ENCODE results near the gene ZNF438.
"Not testable (repeated sequence)": the region's sequence is repeated elsewhere in the genome, so short reads cannot be mapped to it uniquely, and the experiment has no call there.

The ZNF438 gene

GRCh38 chr10:30816159-30816819, 215.4 kb downstream of the ZNF438 start:
- DNase-seq (ENCODE audit: low read depth in 3 of 3, low spot score in 1 of 3), result no peak

GRCh38 chr10:30813872-30814481, 217.7 kb downstream of the ZNF438 start:
- DNase-seq (ENCODE audit: low read depth in 3 of 3, low spot score in 1 of 3), result no peak

- DNase-seq (ENCODE audit: low read depth in 3 of 3, low spot score in 1 of 3), result no peak
Observed at GRCh38 chr10:30812018-30812851, 219.4 kb downstream of the ZNF438 start.

GRCh38 chr10:30811276-30812017, 220.2 kb downstream of the ZNF438 start:
- DNase-seq (ENCODE audit: low read depth in 3 of 3, low spot score in 1 of 3), result no peak

- no peak for DNase-seq (ENCODE audit: low read depth in 3 of 3, low spot score in 1 of 3)
Observed at GRCh38 chr10:30810416-30810815, 221.2 kb downstream of the ZNF438 start.

GRCh38 chr10:30806850-30807249, 224.8 kb downstream of the ZNF438 start:
- no peak for DNase-seq (ENCODE audit: low read depth in 3 of 3, low spot score in 1 of 3)

- no peak for DNase-seq (ENCODE audit: low read depth in 3 of 3, low spot score in 1 of 3)
Observed at GRCh38 chr10:30805061-30805460, 226.6 kb downstream of the ZNF438 start.

GRCh38 chr10:30804478-30805055, 227.1 kb downstream of the ZNF438 start:
- no peak for DNase-seq (ENCODE audit: low read depth in 3 of 3, low spot score in 1 of 3)

- no peak for DNase-seq (ENCODE audit: low read depth in 3 of 3, low spot score in 1 of 3)
Observed at GRCh38 chr10:30803892-30804322, 227.8 kb downstream of the ZNF438 start.

GRCh38 chr10:30803058-30803457, 228.6 kb downstream of the ZNF438 start:
- no peak for DNase-seq (ENCODE audit: low read depth in 3 of 3, low spot score in 1 of 3)

- no peak for DNase-seq (ENCODE audit: low read depth in 3 of 3, low spot score in 1 of 3)
Observed at GRCh38 chr10:30800368-30800767, 231.3 kb downstream of the ZNF438 start.

- no peak for DNase-seq (ENCODE audit: low read depth in 3 of 3, low spot score in 1 of 3)
Observed at GRCh38 chr10:30798646-30799185, 232.9 kb downstream of the ZNF438 start.

GRCh38 chr10:30795024-30795423, 236.6 kb downstream of the ZNF438 start:
- DNase-seq (ENCODE audit: low read depth in 3 of 3, low spot score in 1 of 3), result not testable (repeated sequence)
